SU-DHL-6 (cell line): ENCODE measurements around the gene EDARADD.

ENCODE experiments used
- EZH2phosphoT487 ChIP-seq: fragments of 200-600 bp; sonication (generic), shearing (Covaris generic); conservative IDR thresholded peaks from 2 replicates; pipeline ENCODE4 v1.6.1; 2018; ENCODE audit warnings: mild to moderate bottlenecking, antibody characterized with exemption, low read length, moderate library complexity, mixed read lengths
- TF ChIP-seq, protein P1 (sequence below): fragments of 200-600 bp; sonication (generic); IDR thresholded peaks from one replicate; pipeline ENCODE4 v1.5.1; 2017; ENCODE audit warnings: antibody characterized with exemption, mild to moderate bottlenecking, low read length, moderate library complexity; ENCODE audit not compliant: insufficient read depth, poor library complexity, severe bottlenecking

DNA sequence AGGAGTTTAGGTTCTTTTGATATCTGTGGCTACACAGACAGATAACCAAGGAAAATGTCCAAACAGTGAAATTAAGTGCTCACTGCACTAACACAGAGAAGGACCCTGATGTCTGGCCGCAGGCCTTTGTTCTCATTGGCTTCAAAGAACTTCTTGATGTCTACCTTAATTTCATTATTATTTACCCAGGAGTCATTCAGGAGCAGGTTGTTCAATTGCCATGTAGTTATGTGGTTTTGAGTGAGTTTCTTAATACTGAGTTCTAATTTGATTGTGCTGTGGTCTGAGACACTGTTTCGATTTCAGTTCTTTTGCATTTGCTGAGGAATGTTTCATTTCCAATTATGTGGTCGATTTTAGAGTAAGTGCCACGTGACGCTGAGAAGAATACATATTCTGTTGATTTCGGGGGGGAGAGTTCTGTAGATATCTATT, 114.5 kb downstream of the EDARADD start:
- TF ChIP-seq EZH2phosphoT487: no peak
- TF ChIP-seq, protein P1, sequence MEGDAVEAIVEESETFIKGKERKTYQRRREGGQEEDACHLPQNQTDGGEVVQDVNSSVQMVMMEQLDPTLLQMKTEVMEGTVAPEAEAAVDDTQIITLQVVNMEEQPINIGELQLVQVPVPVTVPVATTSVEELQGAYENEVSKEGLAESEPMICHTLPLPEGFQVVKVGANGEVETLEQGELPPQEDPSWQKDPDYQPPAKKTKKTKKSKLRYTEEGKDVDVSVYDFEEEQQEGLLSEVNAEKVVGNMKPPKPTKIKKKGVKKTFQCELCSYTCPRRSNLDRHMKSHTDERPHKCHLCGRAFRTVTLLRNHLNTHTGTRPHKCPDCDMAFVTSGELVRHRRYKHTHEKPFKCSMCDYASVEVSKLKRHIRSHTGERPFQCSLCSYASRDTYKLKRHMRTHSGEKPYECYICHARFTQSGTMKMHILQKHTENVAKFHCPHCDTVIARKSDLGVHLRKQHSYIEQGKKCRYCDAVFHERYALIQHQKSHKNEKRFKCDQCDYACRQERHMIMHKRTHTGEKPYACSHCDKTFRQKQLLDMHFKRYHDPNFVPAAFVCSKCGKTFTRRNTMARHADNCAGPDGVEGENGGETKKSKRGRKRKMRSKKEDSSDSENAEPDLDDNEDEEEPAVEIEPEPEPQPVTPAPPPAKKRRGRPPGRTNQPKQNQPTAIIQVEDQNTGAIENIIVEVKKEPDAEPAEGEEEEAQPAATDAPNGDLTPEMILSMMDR: no peak
